ENCODE results near the gene KDM5B. TPM values are rescaled to one million over a fixed set of nuclear protein-coding genes. Genes with fewer than 3 reads are reported as not detected.

KDM5B gene
- total and polyA plus RNA-seq, 9 of the 15 experiments (the other 6 are each of a cell fraction or from before 2014, with no cell fraction given) = 15.4 to 90.6 (median 57.1) TPM

- TF ChIP-seq CBX1 (IDR thresholded peaks at IDR 0.05; ENCODE audit: low read depth) = no peak
- TF ChIP-seq ZNF12 (CRISPR knock-in tag; IDR thresholded peaks at IDR 0.05) = 0 out of 2 replicates have a peak, but pooled peaks have one; percentile 46
- peak; percentile 99 for TF ChIP-seq EHMT2 (IDR thresholded peaks at IDR 0.05)
- peak; percentile 42; the same call in 1 of the 2 replicates for TF ChIP-seq E2F1 (CRISPR knock-in tag; IDR thresholded peaks at IDR 0.05)
- TF ChIP-seq ZBTB11 (CRISPR knock-in tag; IDR thresholded peaks at IDR 0.05) = peak in 1 of 3 experiments; percentile 26; a peak in 1 of 6 replicates
- no peak for TF ChIP-seq ZFP91 (CRISPR knock-in tag; IDR thresholded peaks at IDR 0.05)
- TF ChIP-seq XRCC5 (IDR thresholded peaks at IDR 0.05; ENCODE audit: low read depth, low read length) = 0 out of 2 replicates have a peak, but pooled peaks have one; percentile 73
- TF ChIP-seq ZNF232 (CRISPR knock-in tag; IDR thresholded peaks at IDR 0.05) = 0 out of 2 replicates have a peak, but pooled peaks have one; percentile 69
- TF ChIP-seq RNF219 (CRISPR knock-in tag; IDR thresholded peaks at IDR 0.05) = no peak
- no peak for TF ChIP-seq ZNF696 (CRISPR knock-in tag; conservative IDR thresholded peaks at IDR 0.05)
- no peak for TF ChIP-seq SRSF9 (IDR thresholded peaks at IDR 0.05; ENCODE audit: borderline replicate concordance, low read depth, low read length)
- no peak for TF ChIP-seq DDX20 (tag; IDR thresholded peaks at IDR 0.05; ENCODE audit: low read depth)
- TF ChIP-seq ZNF274 (IDR thresholded peaks at IDR 0.05; ENCODE audit: borderline replicate concordance, low read depth, low read length) = no peak
- no peak for TF ChIP-seq BRD4 (IDR thresholded peaks at IDR 0.05)
- no peak for TF ChIP-seq TEAD4 (IDR thresholded peaks at IDR 0.05; ENCODE audit: low read length)
- TF ChIP-seq TEAD4 (CRISPR knock-in tag; IDR thresholded peaks at IDR 0.05; ENCODE audit: borderline replicate concordance) = peak; percentile 55; the same call in 1 of the 2 replicates
- TF ChIP-seq TBL1XR1 (IDR thresholded peaks at IDR 0.05; ENCODE audit: low read length in 2 of 2) = no peak
- TF ChIP-seq FOXK1 (CRISPR knock-in tag; IDR thresholded peaks at IDR 0.05; ENCODE audit: borderline replicate concordance) = 0 out of 2 replicates have a peak, but pooled peaks have one; percentile 39
These were observed 115.2 kb downstream of the KDM5B start (continued) for GRCh38 chr1:202692959-202693555.

Measured in K562 (cell line).